GM19351 (cell line): ENCODE results near the gene PLS3.

Experiments
- ATAC-seq: cut with Tn5 transposase; IDR thresholded peaks from one replicate; pipeline ENCODE4 v1.9.1; 2021; ENCODE audit warnings: mild to moderate bottlenecking, moderate library complexity; ENCODE audit not compliant: unreplicated experiment

The PLS3 gene

GRCh38 chrX:115564243-115564642 is 3.3 kb downstream of the PLS3 start:
- ATAC-seq: no peak

- no peak for ATAC-seq
Measured at GRCh38 chrX:115565888-115566287, 4.9 kb downstream of the PLS3 start.

- no peak for ATAC-seq
Measured at GRCh38 chrX:115571712-115572111, 10.7 kb downstream of the PLS3 start.

GRCh38 chrX:115573185-115573584 is 12.2 kb downstream of the PLS3 start:
- ATAC-seq: no peak

- ATAC-seq: no peak
Measured at GRCh38 chrX:115576676-115577075, 15.7 kb downstream of the PLS3 start.

- no peak for ATAC-seq
Measured at GRCh38 chrX:115579327-115579726, 18.4 kb downstream of the PLS3 start.

- no peak for ATAC-seq
Measured at GRCh38 chrX:115579786-115580294, 18.9 kb downstream of the PLS3 start.

GRCh38 chrX:115581759-115582615 is 21.0 kb downstream of the PLS3 start:
- no peak for ATAC-seq

GRCh38 chrX:115582616-115583495 is 21.9 kb downstream of the PLS3 start:
- ATAC-seq: no peak

GRCh38 chrX:115583496-115584004 is 22.6 kb downstream of the PLS3 start:
- ATAC-seq: no peak

GRCh38 chrX:115584696-115585095 is 23.7 kb downstream of the PLS3 start:
- ATAC-seq: peak; percentile 83

GRCh38 chrX:115588179-115588578 is 27.2 kb downstream of the PLS3 start:
- no peak for ATAC-seq

- no peak for ATAC-seq
Measured at GRCh38 chrX:115589419-115589818, 28.4 kb downstream of the PLS3 start.

- ATAC-seq: no peak
Measured at GRCh38 chrX:115591420-115591819, 30.4 kb downstream of the PLS3 start.

GRCh38 chrX:115591856-115592842 is 31.2 kb downstream of the PLS3 start:
- no peak for ATAC-seq

GRCh38 chrX:115592997-115593734 is 32.2 kb downstream of the PLS3 start:
- no peak for ATAC-seq

GRCh38 chrX:115595049-115595448 is 34.1 kb downstream of the PLS3 start:
- no peak for ATAC-seq

- ATAC-seq: no peak
Measured at GRCh38 chrX:115598556-115598955, 37.6 kb downstream of the PLS3 start.

GRCh38 chrX:115602308-115602707 is 41.3 kb downstream of the PLS3 start:
- no peak for ATAC-seq
